Ovary (tissue), 9 donors: ENCODE data around the gene RAB32. TPM values are rescaled to one million over a fixed set of nuclear protein-coding genes. Genes with fewer than 3 reads are reported as not detected.

ENCODE experiments used
- DNase-seq, 5 donors: peaks; one replicate each; pipeline ENCODE4 v3.0.0-alpha.2; 2019 to 2020
- H3K27ac ChIP-seq, 2 donors: fragments of 200-600 bp; one replicate each; pipeline versions ENCODE4 v1.5.1 to v1.8.0; 2019 to 2022
- H3K27me3 ChIP-seq: fragments of 200-600 bp; one replicate; pipeline ENCODE4 v1.8.0; 2022
- H3K36me3 ChIP-seq: fragments of 200-600 bp; sonication (generic); one replicate; pipeline ENCODE4 v1.5.1; 2019
- H3K4me1 ChIP-seq: one replicate; pipeline ENCODE4 v1.8.1; 2013; ENCODE audit warnings: mild to moderate bottlenecking, moderate library complexity; ENCODE audit not compliant: insufficient read depth
- H3K4me3 ChIP-seq: fragments of 200-600 bp; sonication (generic); one replicate; pipeline ENCODE4 v1.5.1; 2017
- H3K9me3 ChIP-seq, 2 donors: fragments of 200-600 bp in 1 of 2; sonication (generic) in 1 of 2; one replicate each; pipeline versions ENCODE4 v1.5.1 to v1.8.1; 2013 to 2019; ENCODE audit warnings: mild to moderate bottlenecking in 1 of 2, moderate library complexity in 1 of 2
- EP300 ChIP-seq: sonication (generic); formaldehyde crosslinking; IDR thresholded peaks from one replicate; pipeline ENCODE4 v1.6.1; 2017; ENCODE audit warnings: antibody characterized with exemption
- POLR2A ChIP-seq: fragments of 450-650 bp; IDR thresholded peaks from one replicate; pipeline ENCODE4 v1.6.1; 2017; ENCODE audit warnings: antibody characterized with exemption, mild to moderate bottlenecking, moderate library complexity
- WGBS, 3 donors: extraction: QIAGEN DNeasy Blood & Tissue Kit in 1 of 3; methylation state at CpG; one replicate each; pipeline versions ENCODE4 v1.1.5 to v1.1.7; 2013 to 2017; 5-methylcytosine and 5-hydroxymethylcytosine counted together
- intact Hi-C, 4 donors: fragments of 100-400 bp; cut with DNase I; formaldehyde crosslinking; loops; one replicate each; pipeline versions ENCODE4 v1.11.0 to v1.15.1; 2022 to 2023
- polyA plus RNA-seq, 2 donors: library from polyadenylated mRNA; stranded (reverse); fragments of 200-250 nt in 1 of 2; fragments of 350-450 nt in 1 of 2; fragmentation: Illumina TruSeq in 1 of 2; extraction: RNeasy Lipid Tissue Mini Kit (QIAGEN cat#74804) in 1 of 2; gene quantifications; one replicate each; pipeline ENCODE4 v1.2.3, GENCODE V29; 2013 to 2014
- total RNA-seq, 7 donors: library from RNA; depleted of rRNA in 2 of 7; stranded (reverse); fragments of >200 nt in 2 of 7; fragmentation: NEBNext Ultra II Directional in 3 of 7; extraction: Animal tissue kit (Norgen Biotek cat#: 25700) in 3 of 7; gene quantifications; one replicate each; pipeline versions ENCODE4 v1.1.0 to v1.2.4, GENCODE V29; 2016 to 2023
- TF ChIP-seq, protein P1 (sequence below), 3 donors: fragments of 450-650 bp in 2 of 3; fragments of 200-600 bp in 1 of 3; IDR thresholded peaks; one replicate each; pipeline versions ENCODE4 v1.5.1 to v1.8.0; 2016 to 2022; ENCODE audit warnings: antibody characterized with exemption in 3 of 3, mild to moderate bottlenecking in 1 of 3
- donor health status: DM: no; HTN: no; CAD: no; lungs with moderate emphysema.
- donor health status: DM: no; HTN: no; CAD: no.
- donor health status: Bipolar disorder and iron deficiency.
- donor health status: DM: yes; HTN: yes; CAD: no.
- donor health status: DM: no; HTN: no; CAD: no.
- donor health status: DM: yes; HTN: yes; CAD: no.

The RAB32 gene
- total and polyA plus RNA-seq, 9 donors, result 10.7 to 27.7 (median 13.0) TPM

DNA sequence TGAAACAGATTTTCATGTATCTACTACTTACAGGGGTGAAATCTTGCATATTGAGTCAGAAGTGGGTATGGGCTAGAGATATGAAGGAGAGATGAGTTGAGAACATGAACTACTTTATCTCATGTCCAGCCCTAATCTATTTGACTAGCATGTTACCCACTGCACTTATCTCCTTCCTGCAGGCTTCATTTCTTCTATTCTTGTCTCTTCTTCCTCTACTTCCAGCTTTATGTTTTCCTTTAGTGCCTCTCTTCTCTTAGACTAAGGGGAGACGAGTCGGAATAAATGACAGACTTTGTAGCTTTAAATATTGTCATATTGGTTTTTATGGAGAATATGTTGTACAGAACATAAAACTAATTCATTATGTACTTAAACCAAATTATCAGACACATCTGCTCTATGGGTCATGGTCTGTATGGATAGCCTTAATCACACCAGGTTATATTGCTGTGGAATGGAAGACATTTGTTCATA is 5.3 kb downstream of the RAB32 start:
- Histone ChIP-seq H3K27me3 (no peaks in the 10 kb centered on the region), H3K4me1 (peaks cover 6% of the 10 kb centered on the region), H3K36me3 (no peaks in the 10 kb centered on the region), H3K27ac (no peak overlapping the region), H3K9me3 (no peaks in the 10 kb centered on the region), H3K4me3 (no peak overlapping the region)
- DNase-seq, result no peak
- TF ChIP-seq POLR2A, result no peak
- TF ChIP-seq, protein P1, sequence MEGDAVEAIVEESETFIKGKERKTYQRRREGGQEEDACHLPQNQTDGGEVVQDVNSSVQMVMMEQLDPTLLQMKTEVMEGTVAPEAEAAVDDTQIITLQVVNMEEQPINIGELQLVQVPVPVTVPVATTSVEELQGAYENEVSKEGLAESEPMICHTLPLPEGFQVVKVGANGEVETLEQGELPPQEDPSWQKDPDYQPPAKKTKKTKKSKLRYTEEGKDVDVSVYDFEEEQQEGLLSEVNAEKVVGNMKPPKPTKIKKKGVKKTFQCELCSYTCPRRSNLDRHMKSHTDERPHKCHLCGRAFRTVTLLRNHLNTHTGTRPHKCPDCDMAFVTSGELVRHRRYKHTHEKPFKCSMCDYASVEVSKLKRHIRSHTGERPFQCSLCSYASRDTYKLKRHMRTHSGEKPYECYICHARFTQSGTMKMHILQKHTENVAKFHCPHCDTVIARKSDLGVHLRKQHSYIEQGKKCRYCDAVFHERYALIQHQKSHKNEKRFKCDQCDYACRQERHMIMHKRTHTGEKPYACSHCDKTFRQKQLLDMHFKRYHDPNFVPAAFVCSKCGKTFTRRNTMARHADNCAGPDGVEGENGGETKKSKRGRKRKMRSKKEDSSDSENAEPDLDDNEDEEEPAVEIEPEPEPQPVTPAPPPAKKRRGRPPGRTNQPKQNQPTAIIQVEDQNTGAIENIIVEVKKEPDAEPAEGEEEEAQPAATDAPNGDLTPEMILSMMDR (IDR thresholded peaks at IDR 0.05), result no peak
- no peak for TF ChIP-seq EP300
- intact Hi-C loops, result no loop called here
- 90 to 99% (median 98%) methylated on average over 2 of the region's 2 CpGs for WGBS, 3 donors

DNA sequence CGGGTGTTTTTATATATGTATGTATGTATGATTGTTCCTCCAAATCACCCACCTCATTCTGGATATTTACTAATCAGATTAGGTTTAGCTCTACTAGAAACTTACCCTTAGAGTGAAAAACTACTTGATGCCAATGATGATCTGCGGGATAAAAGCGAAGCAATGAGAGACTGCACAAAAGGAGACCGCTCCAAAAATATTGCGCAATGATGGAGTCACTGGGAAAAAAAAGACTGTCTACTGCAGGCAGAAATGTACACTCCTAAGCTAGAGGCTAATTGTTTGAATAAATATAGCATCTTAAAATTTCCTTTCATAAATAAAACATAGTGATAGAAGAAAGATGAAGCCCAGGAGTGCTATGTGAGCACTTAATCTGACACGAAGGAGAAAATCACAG is 7.3 kb downstream of the RAB32 start:
- intact Hi-C loops, result no loop called here
- DNase-seq, result peak in 1 of 5 donors; percentile 17

DNA sequence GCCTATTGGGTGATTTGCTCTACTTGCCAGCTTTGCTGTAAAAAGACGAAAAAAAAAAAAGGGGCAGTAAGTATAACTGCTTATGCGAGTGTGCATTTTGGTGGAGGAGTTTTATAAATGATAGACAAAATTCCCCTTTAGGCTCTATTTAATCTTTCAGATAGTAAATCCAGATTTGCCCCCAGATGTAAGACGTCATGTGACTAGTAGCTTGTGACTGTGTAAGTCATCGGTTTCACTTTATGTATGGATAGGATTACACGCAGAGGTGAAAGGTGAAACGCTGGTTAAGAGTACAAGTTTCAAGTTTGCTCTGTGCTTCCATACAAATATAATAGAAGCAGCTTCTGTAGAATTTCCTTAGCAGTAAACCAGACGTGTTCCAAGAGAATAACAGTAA is 7.9 kb downstream of the RAB32 start:
- H3K27ac ChIP-seq, result no peak overlapping the region
- H3K9me3 ChIP-seq, result no peaks in the 10 kb centered on the region
- no peaks in the 10 kb centered on the region for H3K36me3 ChIP-seq
- no peak overlapping the region for H3K4me3 ChIP-seq
- H3K4me1 ChIP-seq, result peaks cover 1% of the 10 kb centered on the region
- DNase-seq, result no peak
- intact Hi-C loops, result no loop called here
- TF ChIP-seq, protein P1 (IDR thresholded peaks at IDR 0.05), result no peak
- no peak for TF ChIP-seq POLR2A
- TF ChIP-seq EP300, result no peak
- H3K27me3 ChIP-seq, result no peaks in the 10 kb centered on the region
- WGBS, 3 donors, result 90 to 91% (median 91%) methylated on average over 7 of the region's 7 CpGs

More for the DNA sequence above, 7.3 kb downstream of the RAB32 start:
- Histone ChIP-seq H3K9me3 (no peaks in the 10 kb centered on the region), H3K4me1 (peaks cover 1% of the 10 kb centered on the region), H3K4me3 (no peak overlapping the region), H3K36me3 (no peaks in the 10 kb centered on the region), H3K27ac (no peak overlapping the region), H3K27me3 (no peaks in the 10 kb centered on the region)
- TF ChIP-seq, protein P1 (IDR thresholded peaks at IDR 0.05), result no peak
- no peak for TF ChIP-seq EP300
- no peak for TF ChIP-seq POLR2A
- whole genome bisulfite sequencing, 3 donors, result 84 to 97% (median 88%) methylated on average over 6 of the region's 6 CpGs

DNA sequence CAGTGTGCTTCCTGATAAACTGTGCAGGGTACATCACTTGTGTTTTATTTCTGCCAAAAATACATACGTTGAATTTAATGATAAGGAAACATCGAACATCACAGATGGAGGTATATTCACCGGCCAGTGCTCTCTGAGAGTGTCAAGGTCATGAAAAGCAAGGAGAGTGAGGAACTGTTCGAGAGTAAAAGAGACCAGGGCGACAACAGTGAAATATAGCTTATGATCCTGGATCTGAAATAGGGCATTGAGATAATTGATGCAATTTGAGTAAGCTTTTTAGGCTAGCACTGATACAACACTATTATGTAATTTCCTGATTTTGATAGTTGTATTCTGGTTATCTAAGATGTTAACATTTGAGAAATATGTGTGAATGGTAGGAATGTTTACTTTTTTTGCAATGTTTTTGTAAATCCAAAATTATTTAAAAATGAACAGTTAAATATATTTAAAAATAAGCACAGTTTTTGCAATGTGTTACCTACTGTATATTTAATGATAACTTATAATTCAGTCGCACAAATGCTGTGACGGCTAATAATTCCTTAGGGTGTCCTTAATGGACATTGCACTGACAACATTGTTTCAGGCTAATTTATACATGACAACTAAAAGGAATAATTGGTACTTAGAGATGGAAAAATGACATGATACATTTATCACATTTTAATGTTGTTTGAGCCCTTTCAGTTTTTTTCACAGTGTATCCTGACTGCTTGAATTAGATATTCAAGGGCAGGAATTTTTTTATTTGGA is 9.9 kb downstream of the RAB32 start:
- no peaks in the 10 kb centered on the region for H3K4me1 ChIP-seq
- DNase-seq, result no peak
- no peak overlapping the region for H3K4me3 ChIP-seq
- H3K9me3 ChIP-seq, result no peaks in the 10 kb centered on the region
- intact Hi-C loops, result no loop called here
- WGBS, 3 donors, result 46 to 54% (median 51%) methylated on average over 7 of the region's 7 CpGs
- H3K27ac ChIP-seq, result no peak overlapping the region
- TF ChIP-seq, protein P1 (IDR thresholded peaks at IDR 0.05), result no peak
- TF ChIP-seq POLR2A, result no peak
- TF ChIP-seq EP300, result no peak
- no peaks in the 10 kb centered on the region for H3K27me3 ChIP-seq
- no peaks in the 10 kb centered on the region for H3K36me3 ChIP-seq
